Left lung (tissue), 10 donors: ENCODE measurements around the gene TCEA3. TPM values are rescaled to one million over a fixed set of nuclear protein-coding genes. Genes with fewer than 3 reads are reported as not detected.

Experiments
- ATAC-seq: fragments of 200-7000 bp; cut with Tn5 transposase; one replicate; pipeline ENCODE4 v1.9.1; 2020; ENCODE audit warnings: moderate library complexity
- DNase-seq, 4 donors: peaks; one replicate each; pipeline ENCODE4 v3.0.0-alpha.2; 2013 to 2020
- H3K27ac ChIP-seq, 2 donors: fragments of 200-600 bp; sonication (generic) in 1 of 2; one replicate each; pipeline versions ENCODE4 v1.5.0 to v1.8.0; 2020 to 2021
- H3K27me3 ChIP-seq, 2 donors: fragments of 200-600 bp; sonication (generic) in 1 of 2; one replicate each; pipeline versions ENCODE4 v1.5.0 to v1.8.0; 2020 to 2021
- H3K36me3 ChIP-seq, 2 donors: fragments of 200-600 bp; sonication (generic) in 1 of 2; one replicate each; pipeline versions ENCODE4 v1.5.0 to v1.8.0; 2020 to 2021
- H3K4me1 ChIP-seq, 2 donors: fragments of 200-600 bp; one replicate each; pipeline ENCODE4 v1.8.0; 2021
- H3K4me3 ChIP-seq, 2 donors: fragments of 200-600 bp; sonication (generic) in 1 of 2; one replicate each; pipeline versions ENCODE4 v1.5.0 to v1.8.0; 2020 to 2021; ENCODE audit warnings: mild to moderate bottlenecking in 1 of 2
- H3K9me3 ChIP-seq, 2 donors: fragments of 200-600 bp; sonication (generic) in 1 of 2; one replicate each; pipeline versions ENCODE4 v1.5.0 to v1.8.0; 2020 to 2021
- CTCF ChIP-seq, 2 donors: fragments of 200-600 bp; sonication (generic) in 1 of 2; IDR thresholded peaks; one replicate each; pipeline versions ENCODE4 v1.5.0 to v1.8.0; 2021; ENCODE audit warnings: antibody characterized with exemption in 2 of 2
- intact Hi-C, 2 donors: fragments of 100-400 bp; cut with DNase I; formaldehyde crosslinking; loops; one replicate each; pipeline versions ENCODE4 v1.11.2 to v1.14.2; 2022
- polyA plus RNA-seq, 6 donors: library from polyadenylated mRNA; unstranded; fragments of 120-200 nt; gene quantifications; one replicate each; pipeline ENCODE4 v1.2.1, GENCODE V29; 2013; ENCODE audit not compliant: insufficient read length in 6 of 6
- total RNA-seq, 2 donors: library from RNA; stranded (reverse); fragmentation: NEBNext Ultra II Directional; extraction: Animal tissue kit (Norgen Biotek cat#: 25700); gene quantifications; one replicate each; pipeline ENCODE4 v1.2.1, GENCODE V29; 2021
- donor health status: DM: no; HTN: yes; CAD: no.
- donor health status: DM: no; HTN: no; CAD: no.

Gene TCEA3
- total and polyA plus RNA-seq, 8 donors = 15.5 to 43.2 (median 28.0) TPM

- intact Hi-C loops = loop anchor here in 1 of 2 donors (10.0 kb wide), 1 partner anchor 99 kb away; no protein-coding TSS in a partner anchor
- Histone ChIP-seq H3K27me3 (no peaks in the 10 kb centered on the region), H3K36me3 (no peaks in the 10 kb centered on the region), H3K9me3 (no peaks in the 10 kb centered on the region), H3K4me3 (no peak overlapping the region), H3K27ac (peak overlapping the region; percentile 49 to 58), H3K4me1 (peaks cover 17 to 34% of the 10 kb centered on the region in 2 donors)
- ATAC-seq (peak; percentile 96), DNase-seq (peak; percentile 70 to 93 (median 88))
- peak; percentile 93 for TF ChIP-seq CTCF (IDR thresholded peaks at IDR 0.05)
Measured at GRCh38 chr1:23403735-23404486, 20.6 kb downstream of the TCEA3 start.

GRCh38 chr1:23403355-23403734 lies 21.2 kb downstream of the TCEA3 start:
- DNase-seq (no peak), ATAC-seq (no peak)
- H3K27ac ChIP-seq = peak overlapping the region; percentile 49 to 58
- H3K4me3 ChIP-seq = no peak overlapping the region
- TF ChIP-seq CTCF (IDR thresholded peaks at IDR 0.05) = no peak
- intact Hi-C loops = loop anchor here in 1 of 2 donors (10.0 kb wide), 1 partner anchor 99 kb away; no protein-coding TSS in a partner anchor
- no peaks in the 10 kb centered on the region for H3K27me3 ChIP-seq
- H3K4me1 ChIP-seq = peaks cover 17 to 34% of the 10 kb centered on the region in 2 donors
- no peaks in the 10 kb centered on the region for H3K9me3 ChIP-seq
- H3K36me3 ChIP-seq = no peaks in the 10 kb centered on the region

- H3K27ac ChIP-seq = peak overlapping the region; percentile 49 to 58
- peak; percentile 24 for ATAC-seq
Measured at GRCh38 chr1:23403038-23403336, 21.6 kb downstream of the TCEA3 start.

DNA sequence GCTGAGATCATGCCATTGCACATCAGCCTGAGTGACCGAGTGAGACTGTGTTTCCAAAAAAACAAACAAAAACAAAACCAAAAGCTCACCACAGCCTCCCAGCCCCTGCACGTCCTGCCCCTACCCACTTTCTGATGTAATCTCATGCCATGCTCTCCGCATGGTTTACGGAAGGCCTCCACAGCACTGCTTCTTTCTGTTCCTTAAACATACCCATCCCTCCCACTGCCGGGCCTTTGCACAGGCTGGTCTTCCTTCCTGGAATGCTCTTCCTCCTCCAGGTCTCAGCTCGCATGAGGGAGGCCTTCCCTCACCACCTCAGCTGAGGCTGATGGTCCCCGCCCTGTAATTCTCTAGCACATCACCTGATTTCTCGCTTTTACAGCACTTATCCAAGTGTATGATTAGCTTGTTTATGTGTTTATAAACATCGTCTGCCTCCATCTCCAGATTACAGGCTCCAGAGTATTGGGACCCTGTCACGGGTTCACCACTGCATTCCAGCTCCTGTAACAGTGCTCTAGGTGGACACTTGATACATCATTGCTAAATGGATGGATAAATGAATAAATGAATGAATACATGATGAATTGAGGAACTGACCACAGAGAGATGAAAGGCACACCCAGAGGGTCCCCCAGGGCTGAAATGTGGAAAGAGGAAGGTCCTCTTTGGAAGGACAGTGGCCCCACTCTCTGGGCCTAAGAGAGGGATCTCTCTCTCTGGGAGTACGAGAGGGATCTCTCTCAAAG lies 22.1 kb downstream of the TCEA3 start:
- peak; percentile 11 for ATAC-seq
- H3K27me3 ChIP-seq = no peaks in the 10 kb centered on the region
- peak in 1 of 4 donors; percentile 54 for DNase-seq
- peak overlapping the region in 1 of 2 donors; percentile 58 for H3K27ac ChIP-seq
- TF ChIP-seq CTCF (IDR thresholded peaks at IDR 0.05) = no peak
- intact Hi-C loops = loop anchor here in 1 of 2 donors (10.0 kb wide), 1 partner anchor 98 kb away; no protein-coding TSS in a partner anchor
- peaks cover 17 to 34% of the 10 kb centered on the region in 2 donors for H3K4me1 ChIP-seq
- H3K9me3 ChIP-seq = no peaks in the 10 kb centered on the region
- no peak overlapping the region for H3K4me3 ChIP-seq
- no peaks in the 10 kb centered on the region for H3K36me3 ChIP-seq

More at GRCh38 chr1:23403038-23403336, 21.6 kb downstream of the TCEA3 start:
- Histone ChIP-seq H3K4me1 (peaks cover 17 to 34% of the 10 kb centered on the region in 2 donors), H3K9me3 (no peaks in the 10 kb centered on the region), H3K4me3 (no peak overlapping the region), H3K36me3 (no peaks in the 10 kb centered on the region), H3K27me3 (no peaks in the 10 kb centered on the region)
- no peak for TF ChIP-seq CTCF (IDR thresholded peaks at IDR 0.05)
- DNase-seq = no peak
- intact Hi-C loops = loop anchor here in 1 of 2 donors (10.0 kb wide), 1 partner anchor 98 kb away; no protein-coding TSS in a partner anchor

DNA sequence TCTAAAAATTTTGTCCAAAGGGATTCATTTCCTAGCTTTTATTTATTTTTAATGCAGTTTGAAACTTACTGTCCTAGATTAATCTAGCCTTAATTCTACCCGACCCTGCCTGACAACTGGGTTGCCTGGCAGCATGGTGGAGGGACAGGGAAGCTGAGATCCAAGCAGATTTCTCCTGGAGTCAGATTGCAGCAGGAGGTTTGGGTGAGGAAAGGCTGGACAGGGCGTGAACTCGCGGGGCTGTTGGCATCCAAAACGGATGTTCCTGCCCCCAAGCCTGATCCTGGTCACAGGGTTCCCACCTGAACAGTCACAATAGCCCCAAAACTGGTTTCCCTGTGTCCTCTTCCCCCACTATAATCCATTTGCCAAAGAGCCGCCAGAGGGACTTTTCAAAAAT lies 23.2 kb downstream of the TCEA3 start:
- no peaks in the 10 kb centered on the region for H3K9me3 ChIP-seq
- H3K27ac ChIP-seq = peak overlapping the region in 1 of 2 donors; percentile 3
- DNase-seq (no peak), ATAC-seq (no peak)
- no peak for TF ChIP-seq CTCF (IDR thresholded peaks at IDR 0.05)
- H3K4me1 ChIP-seq = peaks cover 17 to 34% of the 10 kb centered on the region in 2 donors
- H3K36me3 ChIP-seq = no peaks in the 10 kb centered on the region
- no peaks in the 10 kb centered on the region for H3K27me3 ChIP-seq
- no peak overlapping the region for H3K4me3 ChIP-seq
- intact Hi-C loops = loop anchor here in 1 of 2 donors (10.0 kb wide), 1 partner anchor 97 kb away; no protein-coding TSS in a partner anchor
